HG03095 (cell line): ENCODE measurements around the gene ACSF3.
"Not testable (repeated sequence)": the region's sequence is repeated elsewhere in the genome, so short reads cannot be mapped to it uniquely, and the experiment has no call there.

Experiments used
- ATAC-seq: cut with Tn5 transposase; IDR thresholded peaks from one replicate; pipeline ENCODE4 v1.9.1; 2021; ENCODE audit warnings: moderate library complexity; ENCODE audit not compliant: unreplicated experiment

Gene ACSF3

DNA sequence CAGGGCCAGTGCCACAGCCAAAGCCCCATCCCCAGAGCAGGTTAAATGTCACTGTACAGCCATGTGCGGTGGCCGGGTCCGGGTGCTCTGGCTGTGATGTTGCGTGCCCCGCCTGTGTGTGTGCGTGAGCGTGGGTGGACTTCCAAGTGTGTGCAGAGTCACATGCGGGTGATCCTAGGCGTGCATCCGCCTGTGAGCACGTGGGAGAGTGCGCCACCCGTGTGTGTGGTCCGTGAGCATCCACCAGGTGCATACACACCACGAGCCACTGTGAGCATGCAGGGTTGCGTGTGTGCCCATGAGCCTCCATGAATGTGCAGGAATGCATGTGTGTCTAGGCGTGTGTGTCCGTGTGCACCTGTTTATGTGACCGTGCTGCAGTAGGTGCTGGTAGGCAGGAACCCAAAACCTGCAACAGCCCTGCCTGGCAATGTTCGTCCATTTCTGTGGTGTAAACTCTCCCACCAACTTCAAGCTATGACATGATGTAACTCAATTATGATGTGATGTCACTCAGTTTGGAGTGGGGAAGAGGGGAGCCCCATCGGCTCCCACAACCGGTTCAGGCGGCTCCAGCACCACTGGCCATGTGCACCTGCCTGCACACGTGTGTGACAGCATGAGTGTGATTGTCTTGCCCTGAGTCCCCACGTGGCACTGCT is 37.6 kb upstream of the ACSF3 start:
- no peak for ATAC-seq

- ATAC-seq: no peak
Observed at GRCh38 chr16:89056592-89056991, 37.1 kb upstream of the ACSF3 start.

DNA sequence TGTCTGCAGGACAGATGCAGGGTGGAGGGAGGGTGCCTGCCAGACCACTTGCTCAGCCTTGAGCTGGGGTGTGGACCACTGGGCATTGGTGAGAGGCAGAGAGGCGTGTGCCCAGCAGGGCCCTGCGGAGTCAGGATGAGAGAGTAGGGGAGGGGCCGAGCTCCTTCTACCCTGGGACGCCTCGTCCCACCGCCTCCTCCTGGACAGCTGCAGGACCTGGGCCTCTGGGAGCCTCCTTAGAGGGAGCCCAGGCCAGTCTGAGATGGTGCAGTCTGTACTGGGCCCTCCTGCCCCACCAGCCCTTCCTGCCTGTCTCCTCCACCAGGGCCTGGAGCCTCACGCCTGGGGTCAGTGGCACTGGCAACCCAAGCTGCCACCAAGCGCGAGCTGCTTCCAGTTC is 35.9 kb upstream of the ACSF3 start:
- no peak for ATAC-seq

- no peak for ATAC-seq
Observed at GRCh38 chr16:89058812-89059211, 34.8 kb upstream of the ACSF3 start.

DNA sequence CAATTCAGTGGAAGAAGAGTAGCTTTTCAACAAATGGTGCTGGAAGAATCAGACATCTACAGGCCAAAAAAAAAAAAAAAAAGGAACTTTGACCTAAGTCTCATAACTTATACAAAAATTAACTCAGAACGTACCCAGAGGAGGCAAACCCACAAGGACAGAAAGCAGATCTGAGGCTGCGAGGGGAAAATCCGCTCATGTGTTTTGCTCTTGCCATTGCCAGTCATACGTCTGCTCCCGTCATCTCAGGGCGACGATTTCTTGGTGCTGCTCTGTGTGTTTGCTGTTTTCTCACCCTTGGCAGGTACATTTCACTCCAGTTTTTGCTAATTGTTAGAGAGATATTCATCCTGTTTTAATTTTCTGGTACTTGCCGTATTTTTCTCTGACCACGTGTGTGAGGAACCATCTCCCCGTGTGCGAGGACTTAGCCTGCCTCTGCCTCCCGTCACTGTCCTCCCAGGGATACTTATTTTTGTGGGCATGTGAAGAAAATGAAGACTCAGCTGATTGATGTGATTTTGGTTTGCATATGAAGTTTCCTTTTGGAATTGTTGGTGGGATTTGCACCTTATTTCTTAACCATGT is 33.4 kb upstream of the ACSF3 start:
- ATAC-seq: no peak

GRCh38 chr16:89061086-89061485 is 32.6 kb upstream of the ACSF3 start:
- no peak for ATAC-seq

DNA sequence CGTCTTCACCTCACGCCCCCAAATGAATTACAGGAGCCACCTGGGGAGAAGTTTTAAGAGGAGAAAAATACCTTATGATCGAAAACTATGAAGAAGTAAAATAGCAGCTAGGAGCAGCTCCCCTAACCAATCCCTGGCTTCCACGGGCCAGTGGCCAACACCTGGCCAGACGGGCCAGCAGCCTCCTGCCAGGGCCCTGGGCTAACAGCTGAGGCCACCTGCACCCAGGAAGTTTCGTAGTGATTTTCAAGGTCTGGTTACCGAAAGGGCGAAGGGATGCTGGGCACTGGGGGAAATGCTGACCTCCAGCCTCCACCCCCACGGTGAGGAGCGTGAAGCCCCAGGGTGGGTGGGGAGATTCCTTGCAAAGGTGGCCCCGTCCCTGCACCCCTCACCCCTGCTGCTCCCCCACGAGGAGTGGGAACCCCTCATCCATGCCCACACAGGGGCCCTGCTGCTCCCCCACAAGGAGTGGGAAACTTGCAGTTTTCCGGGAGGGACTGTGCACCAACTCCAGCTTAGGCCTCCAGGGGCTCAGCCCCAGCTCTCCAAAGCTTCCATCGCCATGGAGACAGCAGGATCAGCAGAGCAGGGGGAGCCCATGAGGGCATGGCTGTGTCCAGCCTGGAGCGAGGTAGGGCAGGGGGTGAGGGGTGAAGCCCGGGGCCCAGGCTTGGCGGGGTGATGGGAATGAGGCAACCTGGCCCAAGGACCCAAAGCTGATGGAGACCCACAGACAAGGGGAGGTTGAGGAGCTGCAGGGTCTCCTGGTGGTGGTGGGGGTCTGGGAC is 31.9 kb upstream of the ACSF3 start:
- no peak for ATAC-seq

- ATAC-seq: no peak
Observed at GRCh38 chr16:89062389-89063345, 31.0 kb upstream of the ACSF3 start.

GRCh38 chr16:89063768-89064320 is 29.8 kb upstream of the ACSF3 start:
- ATAC-seq: no peak

- no peak for ATAC-seq
Observed at GRCh38 chr16:89064606-89065457, 28.8 kb upstream of the ACSF3 start.

GRCh38 chr16:89065458-89065822 is 28.2 kb upstream of the ACSF3 start:
- ATAC-seq: no peak

DNA sequence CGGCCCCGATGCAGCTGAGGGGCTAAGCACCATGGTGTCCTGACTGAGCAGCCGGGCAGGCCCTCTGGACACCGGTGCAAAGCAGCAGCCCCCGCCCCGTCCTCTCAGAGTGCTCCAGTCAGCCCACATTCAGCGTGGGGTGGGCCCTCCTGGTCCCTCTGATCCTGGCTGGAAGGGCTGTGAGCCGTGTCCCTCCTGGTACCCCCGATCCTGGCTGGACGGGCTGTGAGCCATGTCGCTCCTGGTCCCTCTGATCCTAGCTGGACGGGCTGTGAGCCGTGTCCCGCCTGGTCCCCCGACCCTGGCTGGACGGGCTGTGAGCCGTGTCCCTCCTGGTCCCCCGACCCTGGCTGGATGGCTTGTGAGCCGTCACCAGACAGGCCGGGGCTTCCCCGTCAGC is 26.9 kb upstream of the ACSF3 start:
- ATAC-seq: no peak

GRCh38 chr16:89067677-89068443 is 25.8 kb upstream of the ACSF3 start:
- no peak for ATAC-seq

DNA sequence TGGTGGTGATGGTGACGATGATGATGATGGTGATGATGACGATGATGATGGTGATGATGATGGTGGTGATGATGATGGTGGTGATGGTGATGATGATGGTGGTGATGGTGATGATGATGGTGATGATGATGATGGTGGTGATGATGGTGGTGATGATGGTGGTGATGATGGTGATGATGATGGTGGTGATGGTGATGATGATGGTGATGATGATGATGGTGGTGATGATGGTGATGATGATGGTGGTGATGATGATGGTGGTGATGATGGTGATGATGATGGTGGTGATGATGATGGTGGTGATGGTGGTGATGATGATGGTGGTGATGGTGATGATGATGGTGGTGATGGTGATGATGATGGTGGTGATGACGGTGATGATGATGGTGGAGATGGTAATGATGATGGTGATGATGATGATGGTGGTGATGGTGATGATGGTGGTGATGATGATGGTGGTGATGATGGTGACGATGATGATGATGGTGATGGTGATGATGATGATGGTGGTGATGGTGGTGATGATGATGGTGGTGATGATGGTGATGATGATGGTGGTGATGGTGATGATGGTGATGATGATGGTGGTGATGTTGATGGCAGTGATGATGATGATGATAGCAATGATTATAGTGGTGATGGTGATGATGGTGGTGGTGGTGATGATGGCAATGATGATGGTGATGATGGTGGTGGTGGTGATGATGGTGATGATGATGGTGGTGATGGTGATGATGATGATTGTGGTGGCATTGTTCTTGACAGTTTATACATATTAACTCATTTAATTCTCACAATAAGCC is 24.6 kb upstream of the ACSF3 start:
- not testable (repeated sequence) for ATAC-seq

GRCh38 chr16:89069920-89070319 is 23.7 kb upstream of the ACSF3 start:
- no peak for ATAC-seq

DNA sequence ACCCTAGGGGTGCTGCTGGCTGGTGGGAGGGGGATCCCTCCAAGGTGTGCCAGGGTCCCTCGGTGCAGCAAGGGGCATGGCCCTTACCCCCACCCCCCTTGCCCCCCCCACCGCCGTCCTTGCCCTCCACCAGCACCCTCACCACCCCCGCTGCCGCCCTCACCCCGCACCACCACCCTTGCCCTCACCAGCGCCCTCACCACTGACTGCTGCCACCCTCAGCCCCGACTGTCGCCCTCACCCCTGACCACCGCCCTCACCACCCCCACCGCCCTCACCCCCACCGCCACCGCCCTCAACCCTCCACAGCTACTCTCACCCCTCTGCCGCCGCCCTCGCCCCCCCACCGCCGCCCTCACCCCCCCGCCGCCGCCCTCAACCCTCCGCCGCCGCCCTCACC is 23.1 kb upstream of the ACSF3 start:
- ATAC-seq: no peak

GRCh38 chr16:89071686-89072547 is 21.7 kb upstream of the ACSF3 start:
- no peak for ATAC-seq
